ENCODE results near the gene NCBP3.
A peak's percentile ranks its signal among the peaks of the same experiment; 100 is the strongest.

Gene NCBP3

DNA sequence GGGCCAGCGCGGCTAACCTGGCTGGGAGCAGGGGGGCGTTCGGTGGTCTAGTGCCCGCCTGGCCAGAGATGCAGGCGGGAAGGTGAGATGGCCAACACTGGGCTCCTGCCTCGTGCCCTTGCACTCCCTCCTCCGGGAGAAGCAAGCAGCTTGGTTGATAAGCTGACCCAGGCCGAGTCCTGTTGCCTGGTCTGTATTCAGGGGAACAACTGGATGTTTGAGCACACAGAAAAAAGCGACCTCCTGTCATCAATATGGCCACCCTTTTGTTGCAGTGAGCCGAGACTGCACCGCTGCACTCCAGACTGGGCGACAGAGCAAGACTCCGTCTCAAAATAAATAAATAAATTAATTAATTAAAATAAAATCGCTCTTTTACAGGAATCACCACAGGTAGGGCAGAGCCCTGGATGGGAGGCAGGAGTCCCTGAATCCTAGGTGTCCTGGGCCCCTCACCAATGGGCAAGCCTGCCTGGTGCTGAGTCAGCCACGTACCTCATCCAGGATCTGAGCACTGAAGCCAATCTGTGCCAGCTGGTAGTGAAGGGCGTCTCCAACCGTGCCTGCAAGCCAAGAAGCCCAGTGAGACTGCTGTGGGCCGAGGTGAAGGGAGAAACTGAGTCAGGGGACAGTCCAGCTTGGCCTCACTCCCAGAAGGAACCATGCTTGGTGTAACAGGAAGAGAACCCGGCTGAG is 90.6 kb downstream of the NCBP3 start:
- no peak for DNase-seq (ENCODE audit: low read depth in 2 of 2)

DNA sequence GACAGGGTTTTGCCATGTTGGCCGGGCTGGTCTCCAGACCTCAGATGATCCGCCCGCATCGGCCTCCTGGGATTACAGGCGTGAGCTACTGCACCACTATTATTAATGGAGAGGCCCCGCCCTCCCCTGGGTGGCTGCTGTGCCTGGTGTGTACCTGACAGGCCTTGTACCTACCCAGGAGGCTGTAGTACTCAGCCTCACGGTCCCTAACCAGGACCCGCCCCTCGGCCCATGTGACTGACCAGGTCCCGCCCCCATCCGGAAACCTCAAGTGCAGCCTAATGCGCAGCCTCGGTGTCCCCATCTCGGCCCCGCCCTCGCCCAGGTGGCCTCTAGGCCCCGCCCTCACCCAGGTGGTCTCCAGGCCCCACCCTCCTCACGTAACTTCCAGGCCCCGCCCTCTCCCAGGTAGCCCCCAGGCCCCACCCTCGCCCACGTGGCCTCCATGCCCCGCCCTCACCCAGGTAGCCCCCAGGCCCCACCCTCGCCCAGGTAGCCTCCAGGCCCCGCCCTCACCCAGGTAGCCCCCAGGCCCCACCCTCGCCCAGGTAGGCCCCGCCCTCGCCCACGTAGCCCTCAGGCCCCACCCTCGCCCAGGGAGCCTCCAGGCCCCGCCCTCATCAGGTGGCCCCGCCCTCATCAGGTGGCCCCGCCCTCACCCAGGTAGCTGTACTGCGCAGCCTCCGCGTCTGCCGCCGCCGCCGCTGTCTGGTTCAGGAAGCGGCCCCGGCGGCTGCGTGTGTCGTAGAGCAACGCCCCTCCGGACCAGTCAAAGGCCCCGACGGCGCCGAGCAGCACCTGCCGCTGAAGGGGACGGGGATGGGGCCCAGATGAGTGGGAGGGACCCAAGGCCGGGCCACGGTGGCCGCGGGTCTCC is 91.3 kb downstream of the NCBP3 start:
- DNase-seq (ENCODE audit: low read depth in 2 of 2): peak in 1 of 2 donors; percentile 56

DNA sequence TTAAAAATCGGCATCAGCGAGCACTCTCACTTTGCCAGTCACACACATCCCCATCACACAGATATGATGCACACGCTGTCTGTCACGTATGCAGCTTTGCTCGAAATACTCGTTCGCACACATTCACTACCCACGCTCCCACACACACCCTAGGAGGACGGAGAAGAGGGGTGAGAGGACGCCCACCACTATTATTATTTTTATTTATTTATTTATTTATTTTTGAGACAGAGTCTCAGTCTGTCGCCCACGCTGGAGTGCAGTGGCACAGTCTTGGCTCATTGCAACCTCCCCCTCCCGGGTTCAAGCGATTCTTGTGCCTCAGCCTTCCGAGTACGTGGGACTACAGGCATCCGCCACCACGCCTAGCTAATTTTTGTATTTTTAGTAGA is 92.0 kb downstream of the NCBP3 start:
- DNase-seq (ENCODE audit: low read depth in 2 of 2): no peak

DNA sequence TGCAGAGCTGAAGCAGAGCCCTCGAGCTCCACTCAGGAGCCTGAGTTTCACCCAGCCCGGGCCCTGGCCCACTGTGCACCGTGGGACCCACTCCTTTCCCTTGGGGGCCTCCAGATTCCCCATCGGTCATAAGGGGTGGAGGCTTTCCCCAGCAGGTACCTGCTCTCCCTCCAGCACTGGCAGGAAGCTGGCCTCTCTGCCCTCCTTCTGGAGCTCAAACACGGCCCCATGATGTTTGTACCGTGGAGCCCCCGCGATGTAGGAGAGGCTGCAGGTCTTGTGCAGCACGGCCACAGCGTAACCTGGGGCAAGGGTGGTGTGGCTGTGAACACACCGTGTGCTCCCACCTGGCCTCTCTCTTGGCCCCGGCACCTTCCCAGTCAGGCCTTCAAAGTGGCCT is 92.4 kb downstream of the NCBP3 start:
- DNase-seq (ENCODE audit: low read depth in 2 of 2): no peak

Data from activated CD8-positive, alpha-beta memory T cell treated with anti-CD3 and anti-CD28 coated beads for 4 hours (primary cell).